Keratinocyte (primary cell): Measurements from ENCODE around the gene TMEM270. TPM values are rescaled to one million over a fixed set of nuclear protein-coding genes. Genes with fewer than 3 reads are reported as not detected.

Experiments
- DNase-seq: peaks from one replicate; pipeline ENCODE4 v3.0.0-alpha.2; 2011; ENCODE audit warnings: low read depth, missing footprints, low spot score
- FAIRE-seq: peaks from 2 replicates; lab custom pipeline; 2011; peaks lifted over from hg19 to GRCh38; lab: Jason Lieb, UNC
- H2AFZ ChIP-seq: 2 replicates; pipeline ENCODE4 v1.6.0; 2012; ENCODE audit warnings: low read length, control low read depth, inconsistent platforms; ENCODE audit not compliant: control insufficient read depth
- H3K27ac ChIP-seq: 2 replicates; pipeline ENCODE4 v1.5.1; 2011; ENCODE audit warnings: low read length; ENCODE audit not compliant: control insufficient read depth, insufficient read depth
- H3K27me3 ChIP-seq: 3 replicates; pipeline ENCODE4 v1.6.0; 2011; ENCODE audit warnings: low read length; ENCODE audit not compliant: control insufficient read depth, insufficient read depth; ENCODE audit errors: extremely low read depth
- H3K36me3 ChIP-seq, 2 experiments: 2 replicates in 1 of 2; 3 replicates in 1 of 2; pipeline ENCODE4 v1.5.1; 2011; ENCODE audit warnings: low read length in 2 of 2, mild to moderate bottlenecking in 1 of 2; ENCODE audit not compliant: control insufficient read depth in 2 of 2, insufficient read depth in 2 of 2; ENCODE audit errors: extremely low read depth in 1 of 2
- H3K4me1 ChIP-seq: 3 replicates; pipeline ENCODE4 v1.5.1; 2011; ENCODE audit warnings: low read length; ENCODE audit not compliant: control insufficient read depth, insufficient read depth; ENCODE audit errors: extremely low read depth
- H3K4me2 ChIP-seq: 3 replicates; pipeline ENCODE4 v1.6.0; 2011; ENCODE audit warnings: low read depth, low read length; ENCODE audit not compliant: control insufficient read depth, insufficient read depth; ENCODE audit errors: extremely low read depth
- H3K4me3 ChIP-seq, 3 experiments: fragments of 200-600 bp in 1 of 3; sonication (generic) in 1 of 3; 2 replicates in 2 of 3; 3 replicates in 1 of 3; pipeline ENCODE4 v1.5.1; 2011 to 2016; ENCODE audit warnings: low read length in 3 of 3, mild to moderate bottlenecking in 3 of 3, control low read depth in 2 of 3, inconsistent platforms in 1 of 3, low read depth in 1 of 3, mixed read lengths in 1 of 3, mixed run types in 1 of 3, moderate library complexity in 1 of 3; ENCODE audit not compliant: control insufficient read depth in 2 of 3, insufficient read depth in 2 of 3; ENCODE audit errors: extremely low read depth in 1 of 3
- H3K79me2 ChIP-seq: 2 replicates; pipeline ENCODE4 v1.6.0; 2012; ENCODE audit warnings: low read length; ENCODE audit not compliant: control insufficient read depth, insufficient read depth
- H3K9ac ChIP-seq: 3 replicates; pipeline ENCODE4 v1.6.0; 2011; ENCODE audit warnings: low read length; ENCODE audit not compliant: control insufficient read depth, insufficient read depth; ENCODE audit errors: extremely low read depth
- H3K9me1 ChIP-seq: 3 replicates; pipeline ENCODE4 v1.6.0; 2011; ENCODE audit warnings: low read length; ENCODE audit not compliant: control insufficient read depth, insufficient read depth; ENCODE audit errors: extremely low read depth
- H3K9me3 ChIP-seq: 2 replicates; pipeline ENCODE4 v1.5.1; 2012; ENCODE audit warnings: low read depth, low read length; ENCODE audit not compliant: control insufficient read depth
- H4K20me1 ChIP-seq: 3 replicates; pipeline ENCODE4 v1.6.0; 2011; ENCODE audit warnings: low read length; ENCODE audit not compliant: control insufficient read depth, insufficient read depth; ENCODE audit errors: extremely low read depth
- CTCF ChIP-seq, 3 experiments: IDR thresholded peaks in 1 of 3; conservative IDR thresholded peaks in 1 of 3; optimal IDR thresholded peaks in 1 of 3; 2 replicates in 2 of 3; 3 replicates in 1 of 3; pipeline versions ENCODE3 to v1.5.1; 2011; ENCODE audit warnings: low read length in 3 of 3, mild to moderate bottlenecking in 3 of 3, moderate library complexity in 2 of 3, control low read depth in 1 of 3, inconsistent platforms in 1 of 3; ENCODE audit not compliant: insufficient read depth in 2 of 3; ENCODE audit errors: extremely low read depth in 1 of 3
- EZH2 ChIP-seq: IDR thresholded peaks from one replicate; pipeline ENCODE4 v1.6.1; 2012; ENCODE audit warnings: inconsistent platforms, mild to moderate bottlenecking, low read length, moderate library complexity
- dilution Hi-C: fragments of 300-500 bp; cut with MboI; formaldehyde crosslinking; loops from one replicate; pipeline ENCODE4 v1.7.0; 2020; ENCODE audit warnings: low sequenced_read_pairs; ENCODE audit not compliant: extremely low pct_ligation_motif_present
- polyA plus RNA-seq, 5 experiments: library from polyadenylated mRNA; depleted of rRNA in 3 of 5; stranded (reverse) in 3 of 5; stranded (forward) in 1 of 5; unstranded in 1 of 5; fragments of >200 nt; gene quantifications; 1 replicate in 1 of 5; 2 replicates in 3 of 5; 3 replicates in 1 of 5; pipeline versions ENCODE4 v1.2.1 to v1.2.3, GENCODE V29; 2011 to 2012; ENCODE audit warnings: missing spikeins in 2 of 5, low read depth in 1 of 5, low replicate concordance in 1 of 5

Gene TMEM270
- polyA plus RNA-seq, 1 donor (not counting 4 experiments of a cell fraction or from before 2014, with no cell fraction given): not detected

GRCh38 chr7:73856941-73857340 lies 4.0 kb upstream of the TMEM270 start:
- Histone ChIP-seq H2AFZ (no peak overlapping the region), H3K27me3 (peaks cover 7% of the 10 kb centered on the region), H3K9ac (no peak overlapping the region), H3K9me1 (no peaks in the 10 kb centered on the region), H3K4me1 (peaks cover 13% of the 10 kb centered on the region), H3K4me3 (no peak overlapping the region), H3K27ac (no peak overlapping the region), H3K4me2 (no peak overlapping the region), H3K79me2 (no peaks in the 10 kb centered on the region), H4K20me1 (no peaks in the 10 kb centered on the region), H3K36me3 (no peaks in the 10 kb centered on the region), H3K9me3 (no peaks in the 10 kb centered on the region)
- dilution Hi-C loops: loop anchor here (25.0 kb wide), 1 partner anchor 105 kb away; no protein-coding TSS in a partner anchor
- DNase-seq: no peak
- no peak for FAIRE-seq
- TF ChIP-seq EZH2 (no peak), CTCF (optimal IDR thresholded peaks at IDR 0.05 in 1 of 3, IDR thresholded peaks at IDR 0.05 in 1 of 3, conservative IDR thresholded peaks at IDR 0.05 in 1 of 3; ENCODE audit: extremely low read depth in 1 of 3, insufficient read depth in 2 of 3, low read length in 3 of 3) (no peak)

- Histone ChIP-seq H4K20me1 (no peaks in the 10 kb centered on the region), H3K4me1 (peaks cover 6% of the 10 kb centered on the region), H2AFZ (no peak overlapping the region), H3K9me1 (no peaks in the 10 kb centered on the region), H3K36me3 (no peaks in the 10 kb centered on the region), H3K4me2 (no peak overlapping the region), H3K4me3 (no peak overlapping the region), H3K27ac (no peak overlapping the region), H3K79me2 (no peaks in the 10 kb centered on the region), H3K9ac (no peak overlapping the region), H3K27me3 (peaks cover 7% of the 10 kb centered on the region), H3K9me3 (no peaks in the 10 kb centered on the region)
- FAIRE-seq (no peak), DNase-seq (no peak)
- dilution Hi-C loops: loop anchor here (25.0 kb wide), 1 partner anchor 103 kb away; no protein-coding TSS in a partner anchor
- TF ChIP-seq EZH2 (no peak), CTCF (optimal IDR thresholded peaks at IDR 0.05 in 1 of 3, IDR thresholded peaks at IDR 0.05 in 1 of 3, conservative IDR thresholded peaks at IDR 0.05 in 1 of 3; ENCODE audit: extremely low read depth in 1 of 3, insufficient read depth in 2 of 3, low read length in 3 of 3) (no peak)
These were observed 2.2 kb upstream of the TMEM270 start for GRCh38 chr7:73858807-73859206.
